ENCODE results near the gene AP3M1.

Gene AP3M1

DNA sequence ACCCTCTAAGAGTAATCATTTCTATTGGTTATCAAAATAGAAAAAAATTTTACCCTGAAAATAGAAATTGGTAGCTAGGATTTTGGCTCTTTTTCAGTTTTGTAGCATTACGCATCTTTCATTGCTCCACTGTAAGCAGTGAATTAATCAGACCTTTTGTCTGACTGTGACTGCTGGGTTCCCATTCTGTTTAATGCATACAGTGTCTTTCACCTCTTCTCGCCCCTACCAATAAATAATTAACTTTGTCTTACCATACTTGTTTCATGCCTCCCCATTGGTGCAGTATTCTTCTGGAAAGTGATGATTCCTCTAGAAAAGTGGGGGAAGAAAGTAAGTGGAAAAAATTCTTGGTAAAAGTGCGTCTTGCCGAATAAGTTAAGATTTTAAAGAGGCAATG lies 73.2 kb downstream of the AP3M1 start:
- DNase-seq = no peak

DNA sequence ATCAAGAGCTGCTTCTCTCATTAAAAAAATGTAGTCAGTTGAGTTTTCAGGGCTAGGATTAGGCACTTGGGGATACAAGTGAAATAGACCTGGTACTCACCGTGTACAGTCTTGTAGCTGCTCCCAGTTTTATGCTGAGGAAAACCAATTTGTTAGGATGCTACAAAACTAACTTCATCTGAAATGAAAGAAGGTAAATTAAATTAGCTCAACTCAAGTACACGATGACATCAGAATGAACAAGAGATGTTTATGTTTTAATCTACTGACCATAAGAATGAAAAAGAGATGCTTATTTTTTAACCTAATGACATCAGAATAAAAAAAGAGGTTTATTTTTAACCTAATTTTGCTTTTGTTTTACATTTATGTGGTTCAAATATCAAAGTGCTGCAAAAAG lies 73.7 kb downstream of the AP3M1 start:
- no peak for DNase-seq

DNA sequence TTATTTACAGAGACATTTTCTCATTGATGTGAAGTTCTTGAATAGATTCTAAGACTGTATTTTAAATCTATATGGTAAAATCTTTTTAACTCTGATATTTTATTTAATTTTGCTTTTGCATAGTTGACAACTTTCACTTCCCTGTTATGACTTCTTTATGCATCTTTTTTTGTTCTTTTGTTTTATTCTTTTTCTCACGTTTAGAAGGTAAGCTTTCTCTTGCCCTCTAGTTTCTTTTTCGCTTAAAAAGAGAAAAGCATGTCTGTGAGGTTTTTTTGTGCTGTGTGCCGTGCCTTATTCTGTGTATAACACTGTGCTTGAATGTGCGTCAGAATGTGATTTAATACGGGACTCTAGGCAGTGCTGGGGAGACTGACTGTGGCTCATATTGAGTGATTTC lies 74.7 kb downstream of the AP3M1 start:
- no peak for DNase-seq

DNA sequence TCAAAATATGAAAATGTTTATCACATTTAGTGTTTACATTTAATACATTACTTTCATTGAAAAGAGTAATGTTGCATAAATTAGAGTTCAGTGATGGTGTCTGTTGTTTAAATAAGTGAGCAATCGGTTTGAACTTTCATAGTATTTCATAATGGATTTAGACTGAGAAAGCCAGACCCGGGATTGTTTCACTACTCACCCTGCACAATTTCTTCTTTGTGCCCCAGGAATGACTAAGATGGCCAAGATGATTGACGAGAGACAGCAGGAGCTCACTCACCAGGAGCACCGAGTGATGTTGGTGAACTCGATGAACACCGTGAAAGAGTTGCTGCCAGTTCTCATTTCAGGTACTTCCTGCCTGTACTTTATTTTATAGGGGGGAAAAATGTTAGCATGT lies 78.1 kb downstream of the AP3M1 start:
- no peak for DNase-seq

DNA sequence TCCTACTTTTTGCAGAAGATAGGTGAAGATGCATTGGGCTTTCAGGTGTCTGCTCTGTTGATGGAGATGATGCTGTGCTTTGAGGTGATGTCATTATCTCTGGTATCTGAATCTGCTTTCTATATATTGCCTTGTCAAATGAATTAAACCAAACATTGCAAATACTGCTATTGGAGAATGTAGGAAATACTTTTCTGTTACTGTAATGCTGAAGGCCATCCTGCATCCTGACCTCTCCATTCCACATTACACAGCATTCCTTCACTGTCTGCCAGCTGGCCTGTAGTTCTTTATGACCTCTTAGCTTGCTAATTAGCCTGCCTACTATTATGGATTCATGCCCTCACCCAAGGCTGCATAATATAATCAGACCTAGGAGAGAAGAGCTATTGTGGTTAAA lies 79.5 kb downstream of the AP3M1 start:
- DNase-seq = no peak
